Esophagus squamous epithelium (tissue), 5 donors: ENCODE results near the gene SYT8. TPM values are rescaled to one million over a fixed set of nuclear protein-coding genes. Genes with fewer than 3 reads are reported as not detected.

Source experiments
- DNase-seq: peaks from one replicate; lab custom pipeline; 2025; lab: John Stamatoyannopoulos, UW
- H3K27ac ChIP-seq, 4 donors: fragments of 200-600 bp; sonication (generic); one replicate each; pipeline ENCODE4 v1.5.1; 2016 to 2019; ENCODE audit warnings: mild to moderate bottlenecking in 1 of 4
- H3K27me3 ChIP-seq, 4 donors: fragments of 200-600 bp; sonication (generic); 1 replicate in 3 of 4; 2 replicates in 1 of 4; pipeline versions ENCODE4 v1.5.1 to v1.6.0; 2017 to 2021; ENCODE audit warnings: antibody characterized with exemption in 1 of 4
- H3K36me3 ChIP-seq, 3 donors: fragments of 200-600 bp; sonication (generic); one replicate each; pipeline ENCODE4 v1.5.1; 2016 to 2019
- H3K4me1 ChIP-seq, 3 donors: fragments of 200-600 bp; sonication (generic); one replicate each; pipeline ENCODE4 v1.5.1; 2017 to 2019
- H3K4me3 ChIP-seq, 4 donors: fragments of 200-600 bp; sonication (generic); 1 replicate in 3 of 4; 2 replicates in 1 of 4; pipeline ENCODE4 v1.5.1; 2016 to 2019; ENCODE audit warnings: mild to moderate bottlenecking in 2 of 4, moderate library complexity in 1 of 4
- H3K9me3 ChIP-seq, 3 donors: fragments of 200-600 bp; sonication (generic); one replicate each; pipeline ENCODE4 v1.5.1; 2016 to 2019
- POLR2A ChIP-seq, 4 donors: fragments of 450-650 bp; IDR thresholded peaks; one replicate each; pipeline ENCODE4 v1.6.1; 2017; ENCODE audit warnings: antibody characterized with exemption in 4 of 4, mild to moderate bottlenecking in 4 of 4, moderate library complexity in 3 of 4
- WGBS, 2 donors: methylation state at CpG; one replicate each; pipeline ENCODE4 v1.1.5; 2018; 5-methylcytosine and 5-hydroxymethylcytosine counted together
- intact Hi-C: fragments of 100-400 bp; cut with DNase I; formaldehyde crosslinking; loops from one replicate; pipeline ENCODE4 v1.15.0; 2022
- total RNA-seq, 4 donors: library from RNA; depleted of rRNA; stranded (reverse); fragments of >200 nt; gene quantifications; one replicate each; pipeline ENCODE4 v1.1.0, GENCODE V29; 2016
- TF ChIP-seq, protein P1 (sequence below), 6 experiments: fragments of 450-650 bp in 4 of 6; fragments of 200-600 bp in 2 of 6; sonication (generic) in 2 of 6; IDR thresholded peaks; one replicate each; pipeline ENCODE4 v1.5.1; 2016 to 2019; ENCODE audit warnings: antibody characterized with exemption in 6 of 6, mild to moderate bottlenecking in 4 of 6, moderate library complexity in 4 of 6
- donor health status: DM: yes; HTN: yes; CAD: no.

The SYT8 gene
- total RNA-seq, 4 donors from 2014 or later: 28.7 to 110 (median 69.3) TPM

DNA sequence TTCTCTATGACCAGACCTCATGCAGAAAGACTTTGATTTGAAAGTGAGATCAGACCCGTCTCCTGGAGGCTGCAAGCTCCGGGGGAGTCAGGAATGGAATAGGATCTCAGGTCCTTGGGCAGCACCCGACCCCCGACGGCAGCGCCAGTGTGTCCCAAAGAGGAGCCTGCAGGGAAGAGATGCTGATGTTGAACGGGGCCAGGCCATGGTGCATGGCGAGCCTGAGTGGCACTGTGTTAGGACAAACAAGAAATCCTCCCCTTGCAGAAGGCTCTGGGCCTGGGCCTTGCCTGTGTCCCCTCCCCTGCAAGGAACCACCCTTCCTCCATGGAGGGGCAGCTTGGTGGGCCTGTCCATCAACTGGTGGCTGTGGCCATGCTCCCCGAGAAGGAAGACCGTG, 20.1 kb upstream of the SYT8 start:
- Histone ChIP-seq H3K4me1 (peaks cover 0 to 23% (median 0%) of the 10 kb centered on the region in 3 donors), H3K4me3 (no peak overlapping the region), H3K27me3 (peaks cover 0 to 61% (median 0%) of the 10 kb centered on the region in 4 donors), H3K36me3 (no peaks in the 10 kb centered on the region), H3K9me3 (peaks cover 0 to 19% (median 8%) of the 10 kb centered on the region in 3 donors), H3K27ac (no peak overlapping the region)
- DNase-seq: no peak
- no peak for TF ChIP-seq POLR2A (IDR thresholded peaks at IDR 0.05)
- TF ChIP-seq, protein P1, sequence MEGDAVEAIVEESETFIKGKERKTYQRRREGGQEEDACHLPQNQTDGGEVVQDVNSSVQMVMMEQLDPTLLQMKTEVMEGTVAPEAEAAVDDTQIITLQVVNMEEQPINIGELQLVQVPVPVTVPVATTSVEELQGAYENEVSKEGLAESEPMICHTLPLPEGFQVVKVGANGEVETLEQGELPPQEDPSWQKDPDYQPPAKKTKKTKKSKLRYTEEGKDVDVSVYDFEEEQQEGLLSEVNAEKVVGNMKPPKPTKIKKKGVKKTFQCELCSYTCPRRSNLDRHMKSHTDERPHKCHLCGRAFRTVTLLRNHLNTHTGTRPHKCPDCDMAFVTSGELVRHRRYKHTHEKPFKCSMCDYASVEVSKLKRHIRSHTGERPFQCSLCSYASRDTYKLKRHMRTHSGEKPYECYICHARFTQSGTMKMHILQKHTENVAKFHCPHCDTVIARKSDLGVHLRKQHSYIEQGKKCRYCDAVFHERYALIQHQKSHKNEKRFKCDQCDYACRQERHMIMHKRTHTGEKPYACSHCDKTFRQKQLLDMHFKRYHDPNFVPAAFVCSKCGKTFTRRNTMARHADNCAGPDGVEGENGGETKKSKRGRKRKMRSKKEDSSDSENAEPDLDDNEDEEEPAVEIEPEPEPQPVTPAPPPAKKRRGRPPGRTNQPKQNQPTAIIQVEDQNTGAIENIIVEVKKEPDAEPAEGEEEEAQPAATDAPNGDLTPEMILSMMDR (IDR thresholded peaks at IDR 0.05): no peak
- intact Hi-C loops: no loop called here
- WGBS, 2 donors: 75 to 79% methylated on average over 3 to 8 of the region's 10 CpGs

DNA sequence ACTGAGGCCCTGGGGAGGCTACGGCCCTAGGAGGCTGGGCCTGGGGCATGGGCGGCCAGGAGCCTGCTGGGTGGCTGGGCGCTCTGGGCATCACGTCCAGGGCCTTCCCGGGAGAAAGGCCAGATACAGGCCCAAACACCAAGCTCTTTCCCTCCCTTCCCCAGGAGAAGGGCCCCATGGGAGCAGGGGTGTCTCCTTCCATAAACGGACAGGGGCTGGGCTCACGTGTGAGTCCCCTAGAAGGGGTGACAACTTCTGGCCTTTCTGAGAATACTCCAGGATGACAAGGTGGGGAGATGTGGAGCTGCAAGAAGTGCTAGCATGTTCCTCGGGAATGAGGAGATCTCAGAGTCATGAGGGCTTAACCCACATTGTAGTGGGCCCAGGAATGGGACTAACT, 19.5 kb upstream of the SYT8 start:
- H3K9me3 ChIP-seq: peaks cover 0 to 19% (median 8%) of the 10 kb centered on the region in 3 donors
- 56 to 83% methylated on average over 1 to 2 of the region's 8 CpGs for WGBS, 2 donors
- TF ChIP-seq, protein P1 (IDR thresholded peaks at IDR 0.05): no peak
- no peak overlapping the region for H3K4me3 ChIP-seq
- H3K4me1 ChIP-seq: peaks cover 0 to 26% (median under 1%) of the 10 kb centered on the region in 3 donors
- H3K27me3 ChIP-seq: peaks cover 0 to 58% (median 0%) of the 10 kb centered on the region in 4 donors
- H3K36me3 ChIP-seq: no peaks in the 10 kb centered on the region
- DNase-seq: no peak
- no peak overlapping the region for H3K27ac ChIP-seq
- intact Hi-C loops: no loop called here

DNA sequence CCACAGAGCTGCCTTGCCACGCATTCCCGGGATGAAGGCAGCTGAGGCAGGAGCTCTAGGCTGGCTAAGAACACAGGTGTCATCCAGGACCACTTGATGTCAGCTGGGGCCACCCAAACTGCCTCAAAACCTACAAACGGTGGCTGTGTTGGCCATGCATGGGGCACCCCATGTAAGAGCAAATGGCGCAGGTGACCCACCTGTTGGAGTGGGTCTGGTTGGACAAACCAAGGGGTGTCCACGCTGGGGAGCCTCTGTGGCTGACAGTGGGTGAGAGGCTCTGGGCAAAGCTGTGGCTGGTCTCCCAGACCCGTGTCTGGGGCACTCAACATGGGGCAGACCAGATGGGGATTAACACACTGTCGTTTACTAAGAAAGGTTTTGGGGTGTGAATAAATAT, 19.0 kb upstream of the SYT8 start:
- Histone ChIP-seq H3K4me1 (peaks cover 0 to 26% (median 5%) of the 10 kb centered on the region in 3 donors), H3K27me3 (peaks cover 0 to 55% (median 0%) of the 10 kb centered on the region in 4 donors), H3K9me3 (peaks cover 0 to 19% (median 8%) of the 10 kb centered on the region in 3 donors), H3K27ac (no peak overlapping the region), H3K36me3 (no peaks in the 10 kb centered on the region), H3K4me3 (no peak overlapping the region)
- intact Hi-C loops: no loop called here
- WGBS, 2 donors: 81 to 85% methylated on average over 6 of the region's 7 CpGs
- DNase-seq: no peak
- TF ChIP-seq POLR2A (IDR thresholded peaks at IDR 0.05): no peak
- TF ChIP-seq, protein P1 (IDR thresholded peaks at IDR 0.05): no peak

DNA sequence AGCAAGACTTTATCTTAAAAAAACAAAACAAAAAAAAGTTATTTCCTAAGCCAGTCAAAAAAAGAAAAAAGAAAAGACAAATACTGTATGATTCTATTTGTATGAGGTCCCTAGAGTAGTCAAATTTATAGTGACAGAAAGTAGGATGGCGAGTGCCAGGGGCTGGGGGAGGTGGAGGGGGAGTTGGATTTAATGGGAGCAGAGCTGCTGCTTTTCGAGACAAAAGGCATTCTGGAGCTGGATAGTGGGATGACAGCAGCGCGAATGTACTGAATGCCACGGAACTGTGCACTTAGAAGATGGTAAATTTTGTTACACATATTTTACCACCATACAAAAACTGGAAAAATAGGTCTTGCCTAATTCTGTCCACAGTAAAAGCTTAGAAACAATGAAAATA, 17.8 kb upstream of the SYT8 start:
- intact Hi-C loops: no loop called here
- no peak for DNase-seq
- H3K27ac ChIP-seq: no peak overlapping the region
- no peak overlapping the region for H3K4me3 ChIP-seq
- no peaks in the 10 kb centered on the region for H3K36me3 ChIP-seq
- 67 to 85% methylated on average over 5 of the region's 5 CpGs for WGBS, 2 donors
- TF ChIP-seq POLR2A (IDR thresholded peaks at IDR 0.05): no peak
- TF ChIP-seq, protein P1 (IDR thresholded peaks at IDR 0.05): no peak
- peaks cover 0 to 19% (median 8%) of the 10 kb centered on the region in 3 donors for H3K9me3 ChIP-seq
- H3K4me1 ChIP-seq: peaks cover 0 to 31% (median 5%) of the 10 kb centered on the region in 3 donors
- H3K27me3 ChIP-seq: peaks cover 0 to 50% (median 0%) of the 10 kb centered on the region in 4 donors

DNA sequence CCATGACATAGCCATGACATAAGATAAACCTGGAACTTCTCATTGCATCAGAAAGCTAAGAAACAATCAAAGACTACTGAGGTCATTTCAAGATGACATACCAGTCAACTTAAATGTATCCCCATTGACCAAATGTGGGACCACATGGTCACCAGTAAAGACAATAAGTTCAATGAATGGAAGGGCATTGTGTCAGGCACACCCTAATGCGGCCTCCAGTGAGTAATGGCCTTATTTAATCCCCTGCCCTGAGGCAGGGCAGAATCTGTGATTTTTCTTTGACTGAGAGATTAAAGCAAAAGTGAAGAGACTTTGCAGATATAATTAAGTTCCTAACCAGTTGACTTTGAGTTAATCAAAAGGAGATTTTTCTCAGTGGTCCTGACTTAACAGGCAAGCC, 17.3 kb upstream of the SYT8 start:
- H3K4me1 ChIP-seq: peaks cover 0 to 34% (median 5%) of the 10 kb centered on the region in 3 donors
- no peaks in the 10 kb centered on the region for H3K36me3 ChIP-seq
- 31 to 44% methylated on average over 1 of the region's 1 CpG for WGBS, 2 donors
- no peak for DNase-seq
- no peak overlapping the region for H3K4me3 ChIP-seq
- no peak overlapping the region for H3K27ac ChIP-seq
- peaks cover 0 to 15% (median 8%) of the 10 kb centered on the region in 3 donors for H3K9me3 ChIP-seq
- H3K27me3 ChIP-seq: peaks cover 0 to 44% (median 0%) of the 10 kb centered on the region in 4 donors
- intact Hi-C loops: no loop called here
- TF ChIP-seq, protein P1 (IDR thresholded peaks at IDR 0.05): no peak
- TF ChIP-seq POLR2A (IDR thresholded peaks at IDR 0.05): no peak
